Type B pancreatic cell (in vitro differentiated cells): ENCODE measurements around the gene MPPED1. TPM values are rescaled to one million over a fixed set of nuclear protein-coding genes. Genes with fewer than 3 reads are reported as not detected.

ENCODE experiments used
- DNase-seq: peaks from one replicate; pipeline ENCODE4 v3.0.0; 2021; ENCODE audit warnings: mixed read lengths; ENCODE audit not compliant: unreplicated experiment; ENCODE audit errors: extremely low spot score
- H3K27ac Mint-ChIP-seq: 2 replicates; pipeline ENCODE4 v1.8.0; 2021; ENCODE audit warnings: mild to moderate bottlenecking, mixed read lengths
- H3K27me3 Mint-ChIP-seq: 2 replicates; pipeline ENCODE4 v1.8.0; 2021; ENCODE audit warnings: mixed read lengths
- H3K36me3 Mint-ChIP-seq: 2 replicates; pipeline ENCODE4 v1.8.0; 2021; ENCODE audit warnings: mixed read lengths
- H3K4me1 Mint-ChIP-seq: one replicate; pipeline ENCODE4 v1.8.0; 2021; ENCODE audit warnings: mixed read lengths; ENCODE audit not compliant: unreplicated experiment
- H3K4me3 Mint-ChIP-seq: 2 replicates; pipeline ENCODE4 v1.8.0; 2021; ENCODE audit warnings: mild to moderate bottlenecking, mixed read lengths
- H3K9me3 Mint-ChIP-seq: 2 replicates; pipeline ENCODE4 v1.8.0; 2021; ENCODE audit warnings: mixed read lengths
- total RNA-seq: library from RNA; stranded (reverse); gene quantifications from 2 replicates; pipeline ENCODE4 v1.2.1, GENCODE V29; 2021; ENCODE audit warnings: low replicate concordance
- TF ChIP-seq, protein P1 (sequence below): fragments of 200-600 bp; sonication (generic); conservative IDR thresholded peaks from 2 replicates; pipeline ENCODE4 v1.5.0; 2021; ENCODE audit warnings: antibody characterized with exemption, mild to moderate bottlenecking

MPPED1 gene
- total RNA-seq, 1 donor from 2014 or later = 1.2 TPM

DNA sequence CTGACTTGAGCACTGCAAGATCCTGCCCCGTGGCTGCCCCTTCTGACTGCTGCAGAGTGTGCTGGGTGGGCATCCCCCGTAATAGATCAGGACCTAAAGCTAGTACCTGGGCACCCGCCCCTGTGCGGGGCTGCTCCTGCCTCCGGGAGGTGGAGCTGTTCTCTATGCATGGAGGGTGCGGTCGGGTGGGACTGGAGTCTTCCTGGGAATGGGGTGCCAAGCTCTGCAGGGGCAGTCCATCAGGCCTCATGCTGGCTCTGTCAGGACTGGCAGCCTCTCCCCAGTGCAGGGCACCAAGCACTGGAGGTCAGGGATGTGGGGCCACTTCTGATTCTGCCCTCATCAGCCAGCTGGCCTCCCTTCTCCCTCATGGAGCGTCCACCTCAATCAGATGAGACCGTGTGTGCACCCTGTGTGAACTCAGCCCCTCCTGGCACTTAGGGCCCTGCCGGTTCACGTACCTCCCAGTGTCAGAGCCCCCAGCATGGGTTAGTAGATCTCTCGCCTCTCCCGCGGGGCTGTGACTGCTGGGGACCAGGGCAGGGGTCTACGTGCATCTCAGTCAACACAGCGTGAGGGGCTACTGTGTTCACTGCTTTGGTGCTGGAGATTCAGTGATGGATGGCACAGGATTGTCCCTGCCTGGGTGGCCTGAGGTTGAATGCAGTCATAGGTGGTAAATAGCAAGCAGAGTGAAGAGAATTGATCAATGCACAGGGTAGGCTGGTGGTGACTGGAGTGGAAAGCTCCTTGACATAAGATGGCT, 30.8 kb downstream of the MPPED1 start:
- H3K27me3 Mint-ChIP-seq = peaks cover 53% of the 10 kb centered on the region
- TF ChIP-seq, protein P1, sequence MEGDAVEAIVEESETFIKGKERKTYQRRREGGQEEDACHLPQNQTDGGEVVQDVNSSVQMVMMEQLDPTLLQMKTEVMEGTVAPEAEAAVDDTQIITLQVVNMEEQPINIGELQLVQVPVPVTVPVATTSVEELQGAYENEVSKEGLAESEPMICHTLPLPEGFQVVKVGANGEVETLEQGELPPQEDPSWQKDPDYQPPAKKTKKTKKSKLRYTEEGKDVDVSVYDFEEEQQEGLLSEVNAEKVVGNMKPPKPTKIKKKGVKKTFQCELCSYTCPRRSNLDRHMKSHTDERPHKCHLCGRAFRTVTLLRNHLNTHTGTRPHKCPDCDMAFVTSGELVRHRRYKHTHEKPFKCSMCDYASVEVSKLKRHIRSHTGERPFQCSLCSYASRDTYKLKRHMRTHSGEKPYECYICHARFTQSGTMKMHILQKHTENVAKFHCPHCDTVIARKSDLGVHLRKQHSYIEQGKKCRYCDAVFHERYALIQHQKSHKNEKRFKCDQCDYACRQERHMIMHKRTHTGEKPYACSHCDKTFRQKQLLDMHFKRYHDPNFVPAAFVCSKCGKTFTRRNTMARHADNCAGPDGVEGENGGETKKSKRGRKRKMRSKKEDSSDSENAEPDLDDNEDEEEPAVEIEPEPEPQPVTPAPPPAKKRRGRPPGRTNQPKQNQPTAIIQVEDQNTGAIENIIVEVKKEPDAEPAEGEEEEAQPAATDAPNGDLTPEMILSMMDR = no peak
- no peak overlapping the region for H3K27ac Mint-ChIP-seq

GRCh38 chr22:43443152-43443471, 31.3 kb downstream of the MPPED1 start:
- H3K9me3 Mint-ChIP-seq = no peaks in the 10 kb centered on the region
- TF ChIP-seq, protein P1 = no peak
- peaks cover 5% of the 10 kb centered on the region for H3K4me1 Mint-ChIP-seq
- H3K27ac Mint-ChIP-seq = no peak overlapping the region
- no peak for DNase-seq
- no peaks in the 10 kb centered on the region for H3K36me3 Mint-ChIP-seq
- peaks cover 47% of the 10 kb centered on the region for H3K27me3 Mint-ChIP-seq
- no peak overlapping the region for H3K4me3 Mint-ChIP-seq

More for the DNA sequence above, 30.8 kb downstream of the MPPED1 start:
- H3K4me1 Mint-ChIP-seq = peaks cover 5% of the 10 kb centered on the region
- H3K4me3 Mint-ChIP-seq = no peak overlapping the region
- DNase-seq = no peak
- H3K36me3 Mint-ChIP-seq = no peaks in the 10 kb centered on the region
- no peaks in the 10 kb centered on the region for H3K9me3 Mint-ChIP-seq

DNA sequence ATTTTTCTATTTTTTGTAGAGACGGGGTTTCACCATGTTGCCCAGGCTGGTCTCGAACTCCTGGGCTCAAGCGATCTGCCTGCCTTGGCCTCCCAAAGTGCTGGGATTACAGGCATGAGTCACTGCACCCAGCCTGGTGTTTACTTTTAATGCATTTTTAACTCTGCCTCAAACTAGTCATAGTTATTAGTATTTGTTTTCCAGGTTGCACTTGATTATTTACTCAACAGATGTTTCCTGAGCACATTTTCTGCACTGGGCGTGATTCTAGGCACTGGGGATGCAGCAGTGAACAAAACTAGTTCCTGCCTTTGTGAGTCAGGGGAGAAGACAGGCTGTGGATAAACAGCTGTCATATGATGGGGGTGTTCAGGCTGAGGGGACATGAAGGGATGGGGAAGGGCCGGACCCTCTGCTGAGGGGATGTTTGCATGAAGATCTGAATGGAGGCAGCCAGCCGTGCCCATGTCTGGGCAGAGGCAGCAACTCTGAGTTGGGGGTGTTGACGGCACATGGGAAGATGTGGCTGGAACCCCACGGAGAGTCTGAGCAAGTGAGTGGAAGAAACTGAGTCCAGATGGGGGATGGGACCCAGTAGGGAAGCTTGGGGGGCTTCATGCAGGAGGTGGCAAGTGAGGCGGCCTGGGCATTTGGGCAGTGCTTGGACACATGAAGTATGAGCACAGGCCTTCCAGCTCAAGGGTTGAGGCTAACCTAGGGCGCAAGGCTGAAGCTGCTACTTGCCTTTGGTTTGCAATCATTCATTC, 34.4 kb downstream of the MPPED1 start:
- DNase-seq = no peak
- Mint-ChIP-seq H3K4me3 (no peak overlapping the region), H3K4me1 (no peaks in the 10 kb centered on the region), H3K36me3 (no peaks in the 10 kb centered on the region), H3K27me3 (peaks cover 21% of the 10 kb centered on the region), H3K27ac (no peak overlapping the region), H3K9me3 (no peaks in the 10 kb centered on the region)
- TF ChIP-seq, protein P1 = no peak

DNA sequence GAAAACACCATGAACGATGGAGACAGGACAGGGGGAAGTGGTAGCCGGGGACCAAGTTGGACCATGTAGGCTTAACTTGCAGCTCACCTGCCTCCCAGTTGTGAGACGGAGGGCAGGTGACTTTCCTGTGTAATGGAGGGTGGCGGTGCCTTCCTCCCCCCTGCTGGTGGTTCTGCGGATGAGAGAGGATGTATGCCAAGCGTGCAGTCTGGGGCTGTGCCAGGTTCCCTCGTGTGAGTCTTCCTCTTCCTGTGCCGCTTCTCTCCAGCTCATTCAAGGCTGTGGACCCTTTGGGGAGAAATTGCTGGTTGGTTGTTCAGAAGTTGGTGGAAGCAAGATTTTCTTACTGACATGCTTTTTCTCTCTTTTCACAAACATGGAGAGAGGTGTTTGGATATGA, 35.1 kb downstream of the MPPED1 start:
- no peak overlapping the region for H3K27ac Mint-ChIP-seq
- no peaks in the 10 kb centered on the region for H3K36me3 Mint-ChIP-seq
- no peak for DNase-seq
- H3K4me1 Mint-ChIP-seq = no peaks in the 10 kb centered on the region
- H3K9me3 Mint-ChIP-seq = no peaks in the 10 kb centered on the region
- TF ChIP-seq, protein P1 = no peak
- no peak overlapping the region for H3K4me3 Mint-ChIP-seq
- peaks cover 17% of the 10 kb centered on the region for H3K27me3 Mint-ChIP-seq

DNA sequence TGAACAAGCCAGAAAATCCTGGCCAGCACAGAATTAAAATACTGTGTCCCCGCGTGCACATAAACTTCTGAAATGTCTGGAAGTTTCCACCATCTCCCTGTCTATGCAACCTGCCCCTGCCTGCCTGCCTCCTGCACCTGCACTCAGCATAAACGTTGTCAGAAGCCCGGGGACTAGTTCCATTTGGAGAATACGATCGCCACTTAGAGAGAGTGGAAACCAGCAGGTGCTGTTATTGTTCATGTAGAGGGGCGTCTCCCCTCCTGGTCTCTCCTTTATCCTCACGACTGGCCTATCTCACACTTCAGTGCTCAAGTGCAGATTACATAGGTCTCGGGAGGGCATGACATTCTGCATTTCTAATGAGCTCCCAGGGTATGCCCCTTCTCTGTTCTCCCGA, 35.6 kb downstream of the MPPED1 start:
- Mint-ChIP-seq H3K9me3 (no peaks in the 10 kb centered on the region), H3K36me3 (no peaks in the 10 kb centered on the region), H3K27ac (no peak overlapping the region), H3K27me3 (peaks cover 16% of the 10 kb centered on the region), H3K4me3 (no peak overlapping the region), H3K4me1 (no peaks in the 10 kb centered on the region)
- no peak for DNase-seq
- TF ChIP-seq, protein P1 = no peak
